Left lobe of liver (tissue), 2 donors: Measurements from ENCODE around the gene EPHX1. TPM values are rescaled to one million over a fixed set of nuclear protein-coding genes. Genes with fewer than 3 reads are reported as not detected.
A peak's percentile ranks its signal among the peaks of the same experiment; 100 is the strongest.

ENCODE experiments used
- ATAC-seq: fragments of 200-7000 bp; cut with Tn5 transposase; one replicate; pipeline ENCODE4 v1.9.1; 2020; ENCODE audit warnings: mild to moderate bottlenecking, moderate library complexity
- DNase-seq: peaks from one replicate; pipeline ENCODE4 v3.0.0-alpha.2; 2020; ENCODE audit warnings: low spot score
- total RNA-seq: library from RNA; stranded (reverse); gene quantifications from one replicate; pipeline ENCODE4 v1.2.1, GENCODE V29; 2021
- donor health status: DM: no; HTN: no; CAD: no; lungs with moderate emphysema.
- donor health status: DM: no; HTN: yes; CAD: no.

Gene EPHX1
- total RNA-seq, 1 donor from 2014 or later: 1,368 TPM

- DNase-seq (no peak), ATAC-seq (no peak)
Observed at GRCh38 chr1:225859151-225859550, 49.2 kb downstream of the EPHX1 start.

- DNase-seq (no peak), ATAC-seq (no peak)
Observed at GRCh38 chr1:225860107-225860506, 50.2 kb downstream of the EPHX1 start.

- DNase-seq: no peak
- no peak for ATAC-seq
Observed at GRCh38 chr1:225860876-225861441, 51.0 kb downstream of the EPHX1 start.

- ATAC-seq: no peak
- DNase-seq: no peak
Observed at GRCh38 chr1:225861834-225862580, 52.1 kb downstream of the EPHX1 start.

- DNase-seq (no peak), ATAC-seq (no peak)
Observed at GRCh38 chr1:225862581-225862950, 52.6 kb downstream of the EPHX1 start.

GRCh38 chr1:225863167-225863566, 53.2 kb downstream of the EPHX1 start:
- DNase-seq (no peak), ATAC-seq (no peak)

- ATAC-seq (no peak), DNase-seq (no peak)
Observed at GRCh38 chr1:225865514-225865913, 55.6 kb downstream of the EPHX1 start.

- no peak for DNase-seq
- ATAC-seq: no peak
Observed at GRCh38 chr1:225866061-225866837, 56.3 kb downstream of the EPHX1 start.

- no peak for ATAC-seq
Observed at GRCh38 chr1:225866981-225867380, 57.1 kb downstream of the EPHX1 start.

GRCh38 chr1:225868631-225869330, 58.9 kb downstream of the EPHX1 start:
- DNase-seq (no peak), ATAC-seq (no peak)

More at GRCh38 chr1:225866981-225867380, 57.1 kb downstream of the EPHX1 start:
- DNase-seq: no peak

GRCh38 chr1:225870911-225871310, 61.0 kb downstream of the EPHX1 start:
- ATAC-seq (no peak), DNase-seq (no peak)

- DNase-seq: no peak
- peak; percentile 54 for ATAC-seq
Observed at GRCh38 chr1:225871359-225872074, 61.6 kb downstream of the EPHX1 start.

- no peak for DNase-seq
- ATAC-seq: no peak
Observed at GRCh38 chr1:225872075-225872430, 62.1 kb downstream of the EPHX1 start.

- ATAC-seq: no peak
- no peak for DNase-seq
Observed at GRCh38 chr1:225873281-225873850, 63.4 kb downstream of the EPHX1 start.

- DNase-seq (no peak), ATAC-seq (no peak)
Observed at GRCh38 chr1:225874431-225874830, 64.5 kb downstream of the EPHX1 start.

GRCh38 chr1:225875044-225875815, 65.3 kb downstream of the EPHX1 start:
- DNase-seq: no peak
- ATAC-seq: no peak

- no peak for ATAC-seq
- no peak for DNase-seq
Observed at GRCh38 chr1:225876900-225877510, 67.1 kb downstream of the EPHX1 start.

- ATAC-seq: peak; percentile 17
- DNase-seq: peak; percentile 81
Observed at GRCh38 chr1:225877580-225877979, 67.7 kb downstream of the EPHX1 start.

- DNase-seq (no peak), ATAC-seq (peak; percentile 30)
Observed at GRCh38 chr1:225878282-225878681, 68.4 kb downstream of the EPHX1 start.
